PC-3 (cell line): Measurements from ENCODE around the gene ASCL1. TPM values are rescaled to one million over a fixed set of nuclear protein-coding genes. Genes with fewer than 3 reads are reported as not detected.

Experiments
- ATAC-seq: fragments of 200-7000 bp; cut with Tn5 transposase; 2 replicates; pipeline ENCODE4 v1.9.1; 2020; ENCODE audit warnings: mild to moderate bottlenecking, moderate library complexity
- BruUV-seq: library from RNA; stranded (reverse); fragments of 400-500 nt; replicated peaks from 2 replicates; lab custom pipeline; 2021; lab: Mats Ljungman, UMichigan
- CTCF ChIA-PET: fragments of 300-600 bp; sonication (Branson Sonifier 250); formaldehyde crosslinking; loops from one replicate; lab custom pipeline; 2022; ENCODE audit warnings: antibody characterized with exemption; lab: Charles Lee
- POLR2A ChIA-PET: fragments of 300-600 bp; sonication (Branson Sonifier 250); formaldehyde crosslinking; loops from one replicate; lab custom pipeline; 2022; ENCODE audit warnings: antibody characterized with exemption; ENCODE audit not compliant: unreplicated experiment; lab: Charles Lee
- DNase-seq: peaks from one replicate; pipeline ENCODE4 v3.0.0-alpha.2; 2015
- H2AFZ ChIP-seq: fragments of 300-600 bp; sonication (generic); 2 replicates; pipeline ENCODE4 v1.6.0; 2016; ENCODE audit warnings: antibody characterized with exemption, low read length
- H3F3A ChIP-seq: fragments of 300-600 bp; sonication (generic); one replicate; pipeline ENCODE4 v1.6.0; 2017; ENCODE audit warnings: antibody characterized with exemption, low read length, control low read depth, mild to moderate bottlenecking; ENCODE audit not compliant: unreplicated experiment
- H3K27ac ChIP-seq: fragments of 300-600 bp; sonication (generic); 2 replicates; pipeline ENCODE4 v1.5.1; 2016; ENCODE audit warnings: mild to moderate bottlenecking, low read length
- H3K27me3 ChIP-seq: fragments of 300-600 bp; sonication (generic); 2 replicates; pipeline ENCODE4 v1.6.1; 2016; ENCODE audit warnings: low read length, mixed read lengths
- H3K36me3 ChIP-seq: fragments of 300-600 bp; sonication (generic); 2 replicates; pipeline ENCODE4 v1.6.1; 2016; ENCODE audit warnings: low read depth, mixed run types, low read length, mixed read lengths
- H3K4me1 ChIP-seq: fragments of 300-600 bp; sonication (generic); 2 replicates; pipeline ENCODE4 v1.5.1; 2016; ENCODE audit warnings: low read length; ENCODE audit not compliant: insufficient read depth
- H3K4me2 ChIP-seq: fragments of 300-600 bp; sonication (generic); 2 replicates; pipeline ENCODE4 v1.6.0; 2016; ENCODE audit warnings: low read length
- H3K4me3 ChIP-seq: fragments of 300-600 bp; sonication (generic); 2 replicates; pipeline ENCODE4 v1.5.1; 2016; ENCODE audit warnings: mild to moderate bottlenecking, low read length, mixed read lengths
- H3K79me2 ChIP-seq: fragments of 300-600 bp; sonication (generic); 2 replicates; pipeline ENCODE4 v1.6.1; 2017; ENCODE audit warnings: low read length, mixed read lengths
- H3K9ac ChIP-seq: fragments of 300-600 bp; sonication (generic); 2 replicates; pipeline ENCODE4 v1.6.0; 2016; ENCODE audit warnings: mild to moderate bottlenecking, low read length
- H3K9me2 ChIP-seq: fragments of 300-600 bp; sonication (generic); replicated peaks from 2 replicates; pipeline ENCODE4 v1.6.1; 2016; ENCODE audit warnings: mixed run types, low read length, mixed read lengths
- H3K9me3 ChIP-seq: fragments of 300-600 bp; sonication (generic); 2 replicates; pipeline ENCODE4 v1.6.1; 2016; ENCODE audit warnings: low read length, mixed read lengths
- H4K20me1 ChIP-seq: fragments of 300-600 bp; sonication (generic); 2 replicates; pipeline ENCODE4 v1.6.1; 2016; ENCODE audit warnings: low read length, mixed read lengths
- EZH2 ChIP-seq: fragments of 300-600 bp; sonication (generic); IDR thresholded peaks from one replicate; pipeline ENCODE4 v1.6.1; 2017; ENCODE audit warnings: antibody characterized with exemption, mild to moderate bottlenecking, low read length; ENCODE audit not compliant: unreplicated experiment
- EZH2phosphoT487 ChIP-seq: fragments of 300-600 bp; sonication (generic); IDR thresholded peaks from 2 replicates; pipeline ENCODE4 v1.6.1; 2018; ENCODE audit warnings: mild to moderate bottlenecking, antibody characterized with exemption, low read length, borderline replicate concordance
- intact Hi-C: fragments of 100-400 bp; cut with micrococcal nuclease; formaldehyde crosslinking; loops from 2 replicates; pipeline ENCODE4 v1.9.0; 2023
- total RNA-seq: library from RNA; depleted of rRNA; stranded (reverse); fragments of >200 nt; gene quantifications from 2 replicates; pipeline ENCODE4 v1.2.3, GENCODE V29; 2014
- TF ChIP-seq, protein P1 (sequence below): fragments of 300-600 bp; sonication (generic); conservative IDR thresholded peaks from 2 replicates; pipeline ENCODE4 v1.5.1; 2017; ENCODE audit warnings: antibody characterized with exemption, low read depth, mild to moderate bottlenecking, low read length

Gene ASCL1
- total RNA-seq, 1 experiment from 2014 or later = not detected

DNA sequence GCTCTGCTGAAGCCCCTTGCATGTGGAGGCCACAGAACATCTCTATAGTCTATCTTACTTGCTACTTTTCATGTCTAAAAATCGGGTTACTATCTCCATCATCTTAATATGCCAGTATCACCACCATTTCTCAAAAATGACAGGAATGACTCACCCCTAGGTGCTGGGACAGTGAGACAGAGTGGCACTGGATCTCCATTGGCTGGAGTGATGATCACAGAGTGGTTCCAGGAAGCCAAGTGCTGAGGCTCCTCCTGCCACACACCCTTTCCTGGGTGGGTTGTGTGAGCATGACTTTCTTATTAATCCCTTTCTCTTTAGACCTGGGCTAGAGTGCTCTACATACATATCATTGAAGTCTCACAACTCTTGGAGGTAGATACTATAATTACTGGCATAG, 3.3 kb upstream of the ASCL1 start:
- no peaks in the 10 kb centered on the region for H3K4me1 ChIP-seq
- no peaks in the 10 kb centered on the region for H3K36me3 ChIP-seq
- POLR2A ChIA-PET = no interaction called here
- no peaks in the 10 kb centered on the region for H3F3A ChIP-seq
- H3K9me2 ChIP-seq = no peaks in the 10 kb centered on the region
- intact Hi-C loops = no loop called here
- no peak overlapping the region for H3K27ac ChIP-seq
- H3K4me2 ChIP-seq = no peak overlapping the region
- H3K79me2 ChIP-seq = no peaks in the 10 kb centered on the region
- no peak overlapping the region for H2AFZ ChIP-seq
- H3K9me3 ChIP-seq = no peaks in the 10 kb centered on the region
- CTCF ChIA-PET = no interaction called here
- TF ChIP-seq EZH2 (no peak), EZH2phosphoT487 (no peak)
- TF ChIP-seq, protein P1, sequence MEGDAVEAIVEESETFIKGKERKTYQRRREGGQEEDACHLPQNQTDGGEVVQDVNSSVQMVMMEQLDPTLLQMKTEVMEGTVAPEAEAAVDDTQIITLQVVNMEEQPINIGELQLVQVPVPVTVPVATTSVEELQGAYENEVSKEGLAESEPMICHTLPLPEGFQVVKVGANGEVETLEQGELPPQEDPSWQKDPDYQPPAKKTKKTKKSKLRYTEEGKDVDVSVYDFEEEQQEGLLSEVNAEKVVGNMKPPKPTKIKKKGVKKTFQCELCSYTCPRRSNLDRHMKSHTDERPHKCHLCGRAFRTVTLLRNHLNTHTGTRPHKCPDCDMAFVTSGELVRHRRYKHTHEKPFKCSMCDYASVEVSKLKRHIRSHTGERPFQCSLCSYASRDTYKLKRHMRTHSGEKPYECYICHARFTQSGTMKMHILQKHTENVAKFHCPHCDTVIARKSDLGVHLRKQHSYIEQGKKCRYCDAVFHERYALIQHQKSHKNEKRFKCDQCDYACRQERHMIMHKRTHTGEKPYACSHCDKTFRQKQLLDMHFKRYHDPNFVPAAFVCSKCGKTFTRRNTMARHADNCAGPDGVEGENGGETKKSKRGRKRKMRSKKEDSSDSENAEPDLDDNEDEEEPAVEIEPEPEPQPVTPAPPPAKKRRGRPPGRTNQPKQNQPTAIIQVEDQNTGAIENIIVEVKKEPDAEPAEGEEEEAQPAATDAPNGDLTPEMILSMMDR = no peak
- H3K9ac ChIP-seq = no peak overlapping the region
- DNase-seq (no peak), ATAC-seq (no peak)
- no TSS peak for BruUV-seq
- no peaks in the 10 kb centered on the region for H4K20me1 ChIP-seq
- H3K4me3 ChIP-seq = no peak overlapping the region
- peaks cover 72% of the 10 kb centered on the region for H3K27me3 ChIP-seq

DNA sequence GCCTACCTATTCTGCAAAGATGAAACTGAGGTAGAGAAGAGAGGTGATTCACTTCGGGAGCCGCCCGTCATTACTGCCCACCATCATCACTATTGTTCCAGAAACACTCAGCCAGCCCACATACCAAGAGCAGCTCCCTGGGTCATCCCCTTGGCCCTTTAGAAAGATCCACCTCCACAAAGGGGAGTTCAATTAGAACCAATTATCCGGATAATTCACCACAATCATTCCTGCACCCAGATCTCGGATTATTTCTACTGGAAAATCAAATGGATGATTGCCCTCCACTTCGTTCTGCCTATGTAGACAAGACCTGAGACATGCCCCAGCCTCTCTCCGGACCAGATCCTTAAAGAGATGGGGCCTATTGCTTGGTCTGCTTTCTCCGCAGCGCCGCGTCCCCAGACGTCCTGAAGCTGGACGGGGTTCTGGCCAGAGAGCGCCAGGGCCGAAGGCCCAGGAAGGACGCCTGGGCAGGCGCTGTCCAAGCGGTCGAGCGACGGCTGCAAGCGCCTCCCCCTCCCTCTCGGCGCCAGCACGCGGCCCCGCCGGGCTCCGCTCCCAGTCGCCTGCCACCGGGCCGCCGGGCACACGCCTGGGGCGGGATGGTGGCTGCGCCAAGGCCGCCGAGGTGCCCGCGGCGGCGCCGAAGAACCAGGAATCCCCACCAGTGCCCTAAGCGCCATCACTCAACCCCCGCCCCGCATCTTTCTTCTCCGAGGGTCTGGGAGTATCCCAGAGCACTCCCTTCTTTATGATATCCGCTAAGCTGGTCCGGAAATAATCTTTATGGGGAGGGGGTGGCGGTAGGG, 1.3 kb upstream of the ASCL1 start:
- Histone ChIP-seq H3K9ac (no peak overlapping the region), H3F3A (no peaks in the 10 kb centered on the region), H3K36me3 (no peaks in the 10 kb centered on the region), H3K79me2 (no peaks in the 10 kb centered on the region), H3K4me3 (no peak overlapping the region), H3K9me3 (no peaks in the 10 kb centered on the region), H3K27ac (no peak overlapping the region), H4K20me1 (no peaks in the 10 kb centered on the region), H3K9me2 (no peaks in the 10 kb centered on the region), H3K27me3 (peaks cover 76% of the 10 kb centered on the region), H3K4me1 (no peaks in the 10 kb centered on the region), H2AFZ (no peak overlapping the region), H3K4me2 (no peak overlapping the region)
- no peak for TF ChIP-seq EZH2phosphoT487
- no peak for TF ChIP-seq EZH2
- TF ChIP-seq, protein P1 = no peak
- intact Hi-C loops = no loop called here
- ChIA-PET POLR2A (no interaction called here), CTCF (no interaction called here)
- DNase-seq (no peak), ATAC-seq (no peak)
- no TSS peak for BruUV-seq

- H3K9ac ChIP-seq = no peak overlapping the region
- POLR2A ChIA-PET = no interaction called here
- intact Hi-C loops = no loop called here
- TF ChIP-seq EZH2 = no peak
- TF ChIP-seq, protein P1 = no peak
- TF ChIP-seq EZH2phosphoT487 = no peak
- H3K4me3 ChIP-seq = no peak overlapping the region
- no peak overlapping the region for H3K27ac ChIP-seq
- H4K20me1 ChIP-seq = no peaks in the 10 kb centered on the region
- no peaks in the 10 kb centered on the region for H3K4me1 ChIP-seq
- ATAC-seq = no peak
- H3K4me2 ChIP-seq = peak overlapping the region; percentile 70; the same call in 1 of the 2 replicates
- H3F3A ChIP-seq = no peaks in the 10 kb centered on the region
- H3K79me2 ChIP-seq = no peaks in the 10 kb centered on the region
- no TSS peak for BruUV-seq
- no peaks in the 10 kb centered on the region for H3K9me3 ChIP-seq
- no peaks in the 10 kb centered on the region for H3K36me3 ChIP-seq
- no peak overlapping the region for H2AFZ ChIP-seq
- CTCF ChIA-PET = no interaction called here
- H3K27me3 ChIP-seq = peaks cover 79% of the 10 kb centered on the region
- DNase-seq = no peak
- no peaks in the 10 kb centered on the region for H3K9me2 ChIP-seq
Observed at GRCh38 chr12:102956738-102957327, 641 bp upstream of the ASCL1 start.
